ACC112 (cell line): Measurements from ENCODE around the gene SLC35B2.

Experiments
- H2AFZ ChIP-seq: fragments of 200-600 bp; sonication (generic); one replicate; pipeline ENCODE4 v1.6.0; 2017; ENCODE audit warnings: antibody characterized with exemption, low read length; ENCODE audit not compliant: unreplicated experiment
- H3K27ac ChIP-seq: fragments of 200-600 bp; sonication (generic); 2 replicates; pipeline ENCODE4 v1.5.1; 2014; ENCODE audit warnings: low read depth, mild to moderate bottlenecking, antibody characterized with exemption, low read length, moderate library complexity
- H3K27me3 ChIP-seq: fragments of 200-600 bp; sonication (generic); 2 replicates; pipeline ENCODE4 v1.6.1; 2014; ENCODE audit warnings: mild to moderate bottlenecking, antibody characterized with exemption, low read length, moderate library complexity, mixed read lengths; ENCODE audit not compliant: insufficient read depth
- H3K36me3 ChIP-seq: fragments of 200-600 bp; sonication (generic); 2 replicates; pipeline ENCODE4 v1.6.1; 2016; ENCODE audit warnings: mild to moderate bottlenecking, antibody characterized with exemption, low read length, moderate library complexity, mixed read lengths; ENCODE audit not compliant: insufficient read depth
- H3K4me1 ChIP-seq: fragments of 200-600 bp; sonication (generic); one replicate; pipeline ENCODE4 v1.6.1; 2016; ENCODE audit warnings: low read length, mixed read lengths; ENCODE audit not compliant: insufficient read depth, unreplicated experiment, control insufficient read depth
- H3K4me3 ChIP-seq: fragments of 200-600 bp; sonication (generic); 2 replicates; pipeline ENCODE4 v1.5.1; 2014; ENCODE audit warnings: mild to moderate bottlenecking, low read depth, low read length
- H3K79me2 ChIP-seq: fragments of 200-600 bp; sonication (generic); one replicate; pipeline ENCODE4 v1.6.0; 2016; ENCODE audit warnings: low read length; ENCODE audit not compliant: control insufficient read depth, unreplicated experiment, insufficient read depth

Gene SLC35B2, protein sequence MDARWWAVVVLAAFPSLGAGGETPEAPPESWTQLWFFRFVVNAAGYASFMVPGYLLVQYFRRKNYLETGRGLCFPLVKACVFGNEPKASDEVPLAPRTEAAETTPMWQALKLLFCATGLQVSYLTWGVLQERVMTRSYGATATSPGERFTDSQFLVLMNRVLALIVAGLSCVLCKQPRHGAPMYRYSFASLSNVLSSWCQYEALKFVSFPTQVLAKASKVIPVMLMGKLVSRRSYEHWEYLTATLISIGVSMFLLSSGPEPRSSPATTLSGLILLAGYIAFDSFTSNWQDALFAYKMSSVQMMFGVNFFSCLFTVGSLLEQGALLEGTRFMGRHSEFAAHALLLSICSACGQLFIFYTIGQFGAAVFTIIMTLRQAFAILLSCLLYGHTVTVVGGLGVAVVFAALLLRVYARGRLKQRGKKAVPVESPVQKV

GRCh38 chr6:44257025-44257752 is at the start of gene SLC35B2:
Gene SLC35B2, minus strand, starts transcription at chr6:44257528. Its CDS starts 118 bp downstream, at chr6:44257410.
- H3K4me1 ChIP-seq, result peaks cover 21% of the 10 kb centered on the region
- no peaks in the 10 kb centered on the region for H3K27me3 ChIP-seq
- peaks cover 12% of the 10 kb centered on the region for H3K79me2 ChIP-seq
- H3K27ac ChIP-seq, result peak within 1 kb of the TSS; percentile 58; the same call in 1 of the 2 replicates
- peaks cover 14% of the 10 kb centered on the region; the same call in 1 of the 2 replicates for H3K36me3 ChIP-seq
- peak within 1 kb of the TSS; percentile 81 for H2AFZ ChIP-seq
- peak within 1 kb of the TSS; percentile 93 for H3K4me3 ChIP-seq

DNA sequence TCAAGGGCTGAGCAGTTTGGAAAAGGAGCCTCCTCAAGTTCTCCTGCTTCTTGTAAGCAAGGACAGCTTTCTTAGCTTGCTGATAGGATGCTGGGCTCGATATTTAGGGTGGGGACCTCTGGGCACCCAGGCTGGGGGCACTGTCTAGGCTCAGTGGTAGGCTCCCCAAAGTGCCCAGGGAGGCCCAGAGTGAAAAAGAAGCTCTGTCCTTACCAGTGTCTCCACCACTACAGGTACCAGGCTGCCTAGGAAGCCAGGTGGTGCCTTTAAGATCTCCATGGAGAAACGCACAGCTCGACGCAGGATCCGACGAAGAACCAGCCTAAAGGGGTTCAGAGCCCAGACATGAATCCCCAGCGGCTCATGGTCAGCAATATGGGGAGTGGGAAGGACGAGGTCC is 49.4 kb upstream of the SLC35B2 start:
- H3K27ac ChIP-seq, result no peak overlapping the region
- H3K79me2 ChIP-seq, result no peaks in the 10 kb centered on the region
- H3K4me3 ChIP-seq, result no peak overlapping the region
- H3K27me3 ChIP-seq, result no peaks in the 10 kb centered on the region
- peaks cover 4% of the 10 kb centered on the region for H3K4me1 ChIP-seq
- H2AFZ ChIP-seq, result no peak overlapping the region
- peaks cover 18% of the 10 kb centered on the region; the same call in 1 of the 2 replicates for H3K36me3 ChIP-seq

DNA sequence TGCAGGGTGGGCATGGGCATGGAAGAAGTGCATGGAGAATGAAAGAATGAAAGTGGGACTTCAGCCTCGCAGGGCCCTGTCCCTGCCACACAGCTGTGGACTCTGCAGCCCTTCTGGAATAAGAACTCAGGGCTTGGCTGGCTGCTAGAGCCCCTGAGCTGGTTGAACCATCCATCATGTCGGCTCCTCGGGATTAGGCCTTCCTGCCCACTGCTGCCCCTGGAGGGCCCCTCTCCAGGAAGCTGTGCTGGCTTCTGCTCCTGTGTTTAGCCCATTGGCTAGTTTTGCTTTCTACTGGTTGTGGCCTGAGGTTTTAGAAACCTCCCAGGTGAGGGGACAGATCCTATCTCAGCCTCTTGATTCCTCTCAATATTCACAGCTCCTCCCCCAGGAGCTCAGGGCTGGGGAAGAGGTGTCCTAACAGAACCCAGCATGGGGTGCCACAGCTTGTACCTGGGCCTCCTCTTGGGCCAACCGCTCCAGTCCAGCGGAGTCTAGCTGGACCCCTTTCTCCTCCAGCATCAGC is 47.9 kb upstream of the SLC35B2 start:
- Histone ChIP-seq H3K27me3 (no peaks in the 10 kb centered on the region), H2AFZ (no peak overlapping the region), H3K27ac (no peak overlapping the region)

DNA sequence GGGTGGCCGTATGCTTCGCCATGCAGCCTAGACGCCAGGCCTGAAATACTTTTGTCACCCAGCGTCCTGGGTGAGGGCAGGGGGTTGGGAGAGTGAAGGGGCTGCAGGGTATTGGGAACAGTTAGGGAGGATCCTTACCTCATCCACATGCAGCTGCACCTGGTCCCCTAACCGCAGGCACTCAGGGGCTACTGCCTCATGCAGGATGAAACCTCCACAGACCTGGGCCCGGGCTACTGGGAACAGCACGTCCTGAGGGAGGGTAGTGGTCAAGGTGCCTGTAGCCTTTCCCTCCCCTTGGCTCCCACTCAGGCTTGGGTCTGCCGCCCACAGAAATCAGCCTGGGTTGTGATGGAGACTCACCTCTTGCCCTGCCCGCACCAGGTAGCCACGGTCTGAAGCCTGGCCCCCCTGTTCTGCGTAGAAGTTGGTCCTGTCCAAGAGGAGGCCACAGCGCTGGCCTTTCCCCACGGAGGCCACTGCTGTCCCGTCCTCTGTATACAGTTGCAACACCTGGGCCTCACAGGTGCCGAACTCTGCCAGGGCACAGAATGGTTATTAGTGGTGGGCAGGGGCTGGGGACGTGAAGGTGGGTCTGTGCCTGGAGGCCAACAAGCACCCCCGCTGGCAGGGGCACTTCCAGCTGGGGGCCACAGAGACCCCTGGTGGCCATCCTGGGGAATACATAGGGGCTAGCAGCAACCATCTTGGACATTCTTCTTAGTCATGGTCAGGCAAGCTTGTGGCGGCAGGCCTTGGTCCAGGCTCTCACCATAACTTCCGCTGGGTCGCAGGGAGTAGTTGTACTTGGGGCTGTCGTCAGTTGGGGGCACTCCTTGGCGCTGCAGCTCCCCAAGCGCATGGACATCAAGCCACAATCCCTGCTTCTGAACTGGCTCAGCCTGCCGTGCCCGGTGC is 47.2 kb upstream of the SLC35B2 start:
- Histone ChIP-seq H3K36me3 (peaks cover under 1% of the 10 kb centered on the region; the same call in 1 of the 2 replicates), H3K27me3 (no peaks in the 10 kb centered on the region), H3K79me2 (no peaks in the 10 kb centered on the region), H2AFZ (no peak overlapping the region), H3K4me1 (peaks cover 4% of the 10 kb centered on the region), H3K4me3 (no peak overlapping the region), H3K27ac (no peak overlapping the region)

More for the DNA sequence above, 47.9 kb upstream of the SLC35B2 start:
- Histone ChIP-seq H3K4me1 (peaks cover 4% of the 10 kb centered on the region), H3K79me2 (no peaks in the 10 kb centered on the region), H3K4me3 (no peak overlapping the region), H3K36me3 (peaks cover 8% of the 10 kb centered on the region; the same call in 1 of the 2 replicates)

- Histone ChIP-seq H3K27me3 (no peaks in the 10 kb centered on the region), H3K36me3 (no peaks in the 10 kb centered on the region), H3K4me1 (peaks cover 4% of the 10 kb centered on the region), H3K27ac (no peak overlapping the region), H2AFZ (no peak overlapping the region), H3K79me2 (no peaks in the 10 kb centered on the region), H3K4me3 (no peak overlapping the region)
Measured at GRCh38 chr6:44303842-44304241, 46.5 kb upstream of the SLC35B2 start.

DNA sequence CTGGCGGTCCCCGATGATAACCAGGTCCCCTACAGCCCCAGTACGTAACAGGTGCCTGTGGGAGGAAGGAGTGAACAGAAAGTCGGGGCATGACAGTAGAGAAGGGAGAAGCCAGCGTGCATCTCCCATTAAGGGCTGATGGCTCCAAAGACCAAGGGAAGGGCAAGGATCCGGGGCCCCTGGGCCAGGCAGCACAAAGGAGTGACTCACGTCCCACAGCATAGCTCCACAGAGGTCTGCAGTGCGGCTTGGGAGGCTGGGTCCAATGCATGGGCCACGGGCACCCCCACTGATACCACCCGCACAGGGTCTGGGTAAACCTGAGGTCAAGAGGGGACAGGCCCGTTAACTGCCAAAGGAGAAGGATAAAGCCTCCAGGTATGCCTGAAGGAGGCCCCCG is 45.5 kb upstream of the SLC35B2 start:
- peaks cover 4% of the 10 kb centered on the region for H3K4me1 ChIP-seq
- H3K4me3 ChIP-seq, result no peak overlapping the region
- H3K36me3 ChIP-seq, result no peaks in the 10 kb centered on the region
- H3K27me3 ChIP-seq, result peaks cover 8% of the 10 kb centered on the region
- H2AFZ ChIP-seq, result no peak overlapping the region
- H3K27ac ChIP-seq, result no peak overlapping the region
- no peaks in the 10 kb centered on the region for H3K79me2 ChIP-seq

DNA sequence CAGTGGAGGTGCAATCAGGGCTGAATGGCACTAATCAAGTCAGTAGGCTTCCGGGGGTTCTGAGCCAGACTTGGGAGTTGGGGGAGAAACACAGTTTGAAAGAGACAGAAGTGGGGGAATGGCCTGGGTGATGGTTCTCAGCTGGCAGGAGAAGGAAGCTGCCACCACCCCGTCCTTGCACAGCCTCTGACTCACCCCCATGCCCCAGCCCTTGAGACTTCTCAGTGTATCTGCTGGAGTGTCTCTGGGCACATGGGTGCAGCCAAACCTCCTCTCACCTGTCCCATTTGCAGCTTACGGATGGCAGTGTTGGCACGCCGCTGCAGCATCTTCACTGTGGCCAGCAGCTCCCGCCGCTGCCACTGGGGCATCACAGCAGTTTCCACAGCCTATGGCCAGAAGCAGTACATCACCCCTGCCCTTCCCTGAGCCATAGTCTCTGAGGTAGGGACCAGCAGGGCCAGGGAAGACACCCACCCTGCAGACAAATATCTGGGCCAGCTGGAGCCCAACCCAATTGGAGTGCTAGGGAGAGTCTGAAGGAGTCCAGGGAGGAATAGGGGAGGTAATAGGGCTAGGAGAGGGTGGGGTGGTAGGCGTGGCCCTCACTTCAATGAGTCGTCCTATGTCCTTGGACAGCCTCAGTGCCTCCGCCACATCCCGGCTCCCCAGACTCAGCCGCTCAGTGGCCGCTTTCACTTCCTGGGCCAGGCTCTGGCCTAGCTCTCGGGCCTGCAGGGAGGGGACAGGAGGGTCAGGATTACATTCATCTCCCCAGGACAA is 44.6 kb upstream of the SLC35B2 start:
- H3K4me3 ChIP-seq, result no peak overlapping the region
- no peaks in the 10 kb centered on the region for H3K36me3 ChIP-seq
- H3K27me3 ChIP-seq, result peaks cover 17% of the 10 kb centered on the region
- peaks cover 4% of the 10 kb centered on the region for H3K4me1 ChIP-seq
- no peak overlapping the region for H2AFZ ChIP-seq
- no peaks in the 10 kb centered on the region for H3K79me2 ChIP-seq
- H3K27ac ChIP-seq, result no peak overlapping the region

GRCh38 chr6:44301106-44301505 is 43.8 kb upstream of the SLC35B2 start:
- no peaks in the 10 kb centered on the region for H3K79me2 ChIP-seq
- H2AFZ ChIP-seq, result no peak overlapping the region
- H3K4me3 ChIP-seq, result no peak overlapping the region
- H3K4me1 ChIP-seq, result peaks cover 4% of the 10 kb centered on the region
- peaks cover 26% of the 10 kb centered on the region for H3K27me3 ChIP-seq
- H3K36me3 ChIP-seq, result no peaks in the 10 kb centered on the region
- H3K27ac ChIP-seq, result no peak overlapping the region

DNA sequence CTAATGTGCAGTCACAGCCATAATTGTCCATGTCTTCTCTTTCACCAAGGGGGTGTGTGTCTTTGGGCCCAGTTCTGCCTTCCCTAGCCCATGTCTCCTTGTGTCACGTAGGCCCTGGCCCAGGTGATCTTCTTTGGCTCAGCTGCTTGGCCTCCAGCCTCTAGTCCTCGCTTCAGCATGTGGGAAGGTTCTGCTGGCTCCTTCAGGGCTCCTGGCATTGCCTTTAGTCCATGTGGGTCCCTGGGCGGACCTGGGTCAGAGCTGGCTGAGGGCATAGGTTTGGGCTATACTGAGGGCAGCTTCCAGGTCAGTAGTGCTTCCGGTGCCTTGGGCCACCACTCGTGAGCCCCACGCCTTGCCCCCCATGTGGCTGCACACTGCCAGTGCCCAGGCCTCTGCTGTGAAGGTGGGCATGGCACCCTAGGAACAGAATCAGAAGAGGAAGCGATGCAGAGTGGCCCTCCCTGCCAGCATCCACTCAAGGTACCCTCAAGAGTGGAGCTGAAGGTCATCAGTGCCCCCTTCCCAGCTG is 43.0 kb upstream of the SLC35B2 start:
- no peaks in the 10 kb centered on the region for H3K36me3 ChIP-seq
- H3K27ac ChIP-seq, result no peak overlapping the region
- no peak overlapping the region for H3K4me3 ChIP-seq
- H3K79me2 ChIP-seq, result no peaks in the 10 kb centered on the region
- peaks cover 4% of the 10 kb centered on the region for H3K4me1 ChIP-seq
- peaks cover 33% of the 10 kb centered on the region for H3K27me3 ChIP-seq
- H2AFZ ChIP-seq, result no peak overlapping the region
